Measurements from ENCODE around the gene TRIM13.
"Not testable (repeated sequence)": the region's sequence is repeated elsewhere in the genome, so short reads cannot be mapped to it uniquely, and the experiment has no call there.

Gene TRIM13, protein sequence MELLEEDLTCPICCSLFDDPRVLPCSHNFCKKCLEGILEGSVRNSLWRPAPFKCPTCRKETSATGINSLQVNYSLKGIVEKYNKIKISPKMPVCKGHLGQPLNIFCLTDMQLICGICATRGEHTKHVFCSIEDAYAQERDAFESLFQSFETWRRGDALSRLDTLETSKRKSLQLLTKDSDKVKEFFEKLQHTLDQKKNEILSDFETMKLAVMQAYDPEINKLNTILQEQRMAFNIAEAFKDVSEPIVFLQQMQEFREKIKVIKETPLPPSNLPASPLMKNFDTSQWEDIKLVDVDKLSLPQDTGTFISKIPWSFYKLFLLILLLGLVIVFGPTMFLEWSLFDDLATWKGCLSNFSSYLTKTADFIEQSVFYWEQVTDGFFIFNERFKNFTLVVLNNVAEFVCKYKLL

DNA sequence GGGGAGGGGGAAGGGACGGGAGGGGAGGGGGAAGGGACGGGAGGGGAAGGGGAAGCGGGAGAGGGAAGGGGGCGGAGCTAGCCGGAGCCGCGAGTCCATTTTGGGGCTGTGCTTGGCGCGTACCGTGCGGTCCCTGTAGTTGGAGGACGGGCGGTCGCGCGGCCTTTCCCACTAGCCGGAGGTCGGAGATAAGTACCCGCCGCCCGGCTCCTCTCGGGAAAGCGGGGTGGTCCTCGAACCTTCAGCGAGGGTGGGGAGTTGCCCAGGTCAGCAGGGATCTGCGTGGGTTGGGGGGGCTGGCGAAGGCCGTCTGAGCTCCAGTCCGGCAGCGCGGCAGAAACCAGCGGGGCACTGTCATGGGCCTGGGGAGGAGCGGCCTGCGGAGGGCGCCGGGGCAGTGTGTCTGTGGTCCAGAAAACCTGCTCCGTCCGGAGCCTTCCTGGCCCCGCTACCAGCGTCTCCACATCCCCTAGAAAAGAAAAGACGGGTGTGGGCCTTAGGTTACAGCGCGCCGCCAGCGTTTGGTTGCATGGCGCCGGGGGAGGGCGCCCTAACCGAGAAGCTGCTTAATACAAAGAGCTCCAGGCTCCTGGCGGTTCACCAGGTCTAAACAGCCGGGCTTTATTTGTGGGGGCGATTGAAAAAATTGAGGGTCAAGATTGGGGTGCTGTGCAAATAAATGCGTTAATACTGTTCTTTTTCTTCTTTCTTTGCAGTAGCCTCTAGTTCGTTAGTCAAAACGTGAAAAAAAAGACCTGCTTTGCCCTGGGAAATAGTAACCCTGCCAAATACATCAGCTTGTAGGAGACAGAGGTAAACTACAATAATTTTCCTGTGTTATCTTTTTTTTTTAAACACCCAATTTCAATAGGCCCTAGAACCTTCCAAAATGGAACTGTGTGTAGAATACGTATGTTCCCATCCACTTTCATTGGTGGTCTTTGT lies at the start of gene TRIM13:
TSS of gene TRIM13 (plus strand) at position 92 of the 945 bp plus-strand sequence. CDS start 14,899 bp downstream, outside the sequence.
- peak; percentile 61 for DNase-seq

DNA sequence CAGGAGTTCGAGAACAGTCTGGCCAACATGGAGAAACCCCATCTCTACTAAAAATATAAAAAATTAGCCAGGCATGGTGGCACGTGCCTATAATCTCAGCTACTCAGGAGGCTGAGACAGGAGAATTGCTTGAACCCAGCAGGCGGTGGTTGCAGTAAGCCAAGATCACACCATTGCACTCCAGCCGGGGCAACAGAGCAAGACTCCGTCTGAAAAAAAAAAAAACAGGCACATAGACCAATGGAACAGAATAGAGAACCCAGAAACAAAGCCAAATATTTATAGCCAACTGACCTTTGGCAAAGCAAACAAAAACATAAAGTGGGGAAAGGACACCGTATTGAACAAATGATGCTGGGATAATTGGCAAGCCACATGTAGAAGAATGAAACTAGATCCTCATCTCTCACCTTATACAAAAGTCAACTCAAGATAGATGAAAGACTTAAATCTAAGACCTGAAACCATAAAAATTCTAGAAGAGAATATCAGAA lies 48.0 kb upstream of the TRIM13 start:
- not testable (repeated sequence) for DNase-seq

DNA sequence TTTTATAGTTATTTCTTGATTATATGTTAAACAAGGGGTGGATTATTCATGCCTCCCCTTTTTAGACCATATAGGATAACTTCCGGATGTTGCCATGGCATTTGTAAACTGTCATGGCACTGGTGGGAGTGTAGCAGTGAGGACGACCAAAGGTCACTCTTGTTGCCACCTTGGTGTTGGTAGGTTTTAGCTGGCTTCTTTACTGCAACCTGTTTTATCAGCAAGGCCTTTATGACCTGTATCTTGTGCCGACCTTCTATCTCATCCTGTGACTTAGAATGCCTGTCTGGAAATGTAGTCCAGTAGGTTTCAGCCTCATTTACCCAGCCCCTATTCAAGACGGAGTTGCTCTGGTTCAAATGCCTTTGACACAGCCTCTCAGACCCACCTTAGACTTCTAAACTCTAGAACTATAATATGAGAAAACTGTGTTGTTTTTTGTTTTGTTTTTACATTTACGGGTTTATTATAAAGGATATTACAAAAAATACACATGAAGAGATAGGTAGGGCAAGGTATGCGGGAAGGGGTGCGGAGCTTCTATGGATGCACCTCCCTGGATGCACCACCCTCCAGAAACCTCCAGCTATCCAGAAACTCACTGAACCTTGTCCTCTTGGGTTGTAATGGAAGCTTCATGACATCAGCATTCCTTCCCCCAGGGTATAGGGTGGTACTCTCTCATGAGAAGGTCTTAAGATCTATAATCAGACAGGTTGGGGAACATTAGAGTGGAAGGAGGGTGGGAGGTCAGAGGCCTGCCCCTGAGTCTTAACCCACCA lies 44.9 kb upstream of the TRIM13 start:
- no peak for DNase-seq

DNA sequence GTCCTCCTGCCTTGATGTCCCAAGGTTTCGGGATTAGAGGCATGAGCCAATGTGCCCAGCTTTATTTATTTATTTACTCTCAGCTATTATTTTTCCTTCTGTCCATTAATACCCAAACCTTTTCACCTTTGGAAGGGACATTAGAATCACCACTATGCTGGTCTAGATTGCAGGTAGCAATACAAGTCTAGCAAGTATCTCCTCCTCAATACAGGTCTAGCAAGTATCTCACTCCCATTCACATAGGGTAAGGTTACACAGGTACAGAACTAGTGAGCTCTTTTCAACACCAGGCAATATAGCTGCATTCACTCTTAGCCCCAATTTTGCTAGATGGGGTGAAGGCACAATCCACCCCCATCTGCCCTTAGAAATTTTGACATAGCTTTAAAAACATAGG lies 43.3 kb upstream of the TRIM13 start:
- no peak for DNase-seq

DNA sequence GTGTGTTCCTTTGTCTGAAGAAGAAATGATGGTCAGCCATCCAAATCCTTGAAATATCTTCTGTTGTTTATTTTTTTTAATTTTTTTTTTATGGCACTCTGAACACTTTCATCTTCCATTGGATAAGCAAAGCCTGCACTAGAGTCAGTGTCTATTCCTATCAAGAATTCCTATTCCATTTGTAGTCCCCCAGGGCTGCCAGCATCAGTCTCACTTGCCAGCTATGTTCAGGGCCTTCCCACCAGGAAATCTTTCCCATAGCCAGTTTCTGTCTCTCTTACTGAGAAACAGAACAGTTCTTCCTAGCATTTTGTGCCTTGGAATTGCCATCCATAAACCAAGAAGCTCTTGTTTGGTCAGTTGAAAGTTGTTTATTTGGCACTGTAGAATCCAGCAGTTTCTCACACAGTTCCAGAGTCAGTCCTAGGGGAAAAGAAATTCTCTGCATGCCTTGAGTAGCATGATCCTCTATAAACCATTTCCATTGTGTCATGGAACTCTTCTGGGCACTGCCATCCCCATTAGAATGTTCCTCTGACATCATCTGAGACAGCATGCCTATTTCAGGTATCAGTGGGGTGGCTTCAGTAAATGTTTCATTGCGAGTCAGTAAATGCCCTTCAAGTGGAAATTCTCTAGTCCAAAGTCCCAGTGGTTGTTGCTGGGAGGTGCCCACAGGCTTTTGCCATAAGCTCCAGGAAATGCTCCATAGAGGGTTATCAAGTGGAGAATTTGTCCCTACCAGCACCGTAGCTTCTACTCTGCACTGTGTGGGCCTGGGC lies 42.0 kb upstream of the TRIM13 start:
- DNase-seq, result no peak

DNA sequence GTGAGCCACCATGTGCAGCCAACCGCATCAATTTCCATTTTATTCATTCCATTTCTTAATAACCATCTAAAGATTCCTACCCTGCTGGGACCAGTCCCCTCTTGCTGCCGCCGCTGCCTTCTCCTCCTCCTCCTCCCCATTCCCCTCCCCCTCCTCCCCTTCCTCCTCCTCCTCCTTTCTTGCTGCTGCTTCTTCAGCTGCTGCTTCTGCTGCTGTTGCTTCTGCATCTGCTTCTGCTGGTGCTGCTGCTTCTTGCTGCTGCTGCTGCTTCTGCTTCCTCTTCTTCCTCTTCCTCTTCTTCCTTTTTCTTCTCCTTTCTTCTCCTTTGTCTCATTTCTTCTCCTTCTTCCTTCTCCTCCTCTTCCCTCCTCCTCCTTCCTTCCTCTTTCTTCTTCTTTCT lies 40.7 kb upstream of the TRIM13 start:
- DNase-seq, result no peak

DNA sequence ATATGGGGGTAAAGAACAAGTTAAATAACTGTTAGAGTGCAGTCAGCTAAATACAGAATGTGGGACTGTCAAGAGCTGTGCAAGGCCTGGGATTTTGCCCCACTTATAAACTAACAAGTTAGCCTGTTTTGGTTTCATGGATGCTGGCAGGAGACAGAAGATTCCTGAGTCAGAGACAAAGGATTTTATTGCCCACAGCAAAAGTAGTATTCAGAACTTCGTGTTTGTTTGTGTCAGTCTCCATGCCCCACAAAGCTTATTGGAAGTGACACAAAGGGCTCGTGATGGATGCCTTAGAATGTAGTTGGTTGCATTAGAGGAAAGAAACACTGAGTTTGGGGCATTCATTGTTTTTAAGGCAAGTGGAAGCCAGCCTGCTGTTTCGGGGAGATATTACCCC lies 38.5 kb upstream of the TRIM13 start:
- no peak for DNase-seq

DNA sequence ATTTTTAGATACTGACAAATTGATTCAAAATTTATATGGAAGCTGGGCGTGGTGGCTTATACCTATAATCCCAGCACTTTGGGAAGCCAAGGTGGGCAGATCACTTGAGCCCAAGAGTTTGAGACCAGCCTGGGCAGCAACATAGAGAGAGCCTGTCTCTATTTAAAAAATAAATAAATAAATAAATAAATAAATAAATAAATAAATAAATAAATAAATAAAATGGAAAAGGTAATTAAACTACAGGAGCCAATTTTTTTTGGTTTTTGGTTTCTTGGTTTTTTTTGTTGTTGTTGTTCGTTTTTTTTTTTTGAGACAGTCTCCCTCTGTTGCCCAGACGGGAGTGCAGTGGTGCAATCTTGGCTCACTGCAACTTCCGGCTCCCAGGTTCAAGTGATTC lies 29.4 kb upstream of the TRIM13 start:
- no peak for DNase-seq

DNA sequence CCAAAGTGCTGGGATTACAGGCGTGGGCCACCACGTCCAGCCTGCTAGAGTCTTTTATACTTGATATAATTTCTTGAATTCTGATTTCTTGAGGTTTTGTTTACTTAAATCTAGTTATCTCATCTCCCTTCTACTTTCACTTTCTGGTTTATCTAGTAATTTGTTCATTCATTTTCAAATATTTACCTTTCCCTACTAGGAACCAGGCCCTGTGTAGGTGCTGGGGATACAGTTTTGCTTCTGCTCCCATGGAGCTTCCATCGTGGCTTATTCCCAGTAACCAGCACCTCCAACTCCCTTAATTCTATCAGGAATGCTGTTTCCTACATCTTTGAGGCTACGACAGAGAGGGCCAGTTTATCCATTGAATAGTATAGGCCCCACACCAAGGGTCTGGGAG lies 24.1 kb upstream of the TRIM13 start:
- no peak for DNase-seq

DNA sequence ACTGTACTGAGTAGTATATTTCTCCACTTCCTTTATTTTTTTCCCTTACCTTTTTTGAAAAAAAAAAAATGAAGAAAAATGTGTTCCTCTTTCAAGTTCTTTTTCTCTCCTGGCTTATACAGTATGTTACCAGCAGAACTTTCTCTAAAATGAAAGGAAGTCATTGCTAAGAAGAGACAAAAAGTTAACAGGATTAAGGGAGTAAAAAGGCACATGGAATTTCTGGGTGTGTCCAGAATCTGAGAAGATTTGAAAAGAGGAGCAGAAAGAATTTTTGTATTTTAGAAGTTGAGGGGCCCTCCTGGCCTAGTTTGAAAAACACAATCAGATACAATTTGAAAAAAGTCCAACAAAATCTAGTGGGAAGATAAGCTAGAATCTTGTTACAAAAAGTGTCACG lies 21.0 kb upstream of the TRIM13 start:
- DNase-seq, result no peak

DNA sequence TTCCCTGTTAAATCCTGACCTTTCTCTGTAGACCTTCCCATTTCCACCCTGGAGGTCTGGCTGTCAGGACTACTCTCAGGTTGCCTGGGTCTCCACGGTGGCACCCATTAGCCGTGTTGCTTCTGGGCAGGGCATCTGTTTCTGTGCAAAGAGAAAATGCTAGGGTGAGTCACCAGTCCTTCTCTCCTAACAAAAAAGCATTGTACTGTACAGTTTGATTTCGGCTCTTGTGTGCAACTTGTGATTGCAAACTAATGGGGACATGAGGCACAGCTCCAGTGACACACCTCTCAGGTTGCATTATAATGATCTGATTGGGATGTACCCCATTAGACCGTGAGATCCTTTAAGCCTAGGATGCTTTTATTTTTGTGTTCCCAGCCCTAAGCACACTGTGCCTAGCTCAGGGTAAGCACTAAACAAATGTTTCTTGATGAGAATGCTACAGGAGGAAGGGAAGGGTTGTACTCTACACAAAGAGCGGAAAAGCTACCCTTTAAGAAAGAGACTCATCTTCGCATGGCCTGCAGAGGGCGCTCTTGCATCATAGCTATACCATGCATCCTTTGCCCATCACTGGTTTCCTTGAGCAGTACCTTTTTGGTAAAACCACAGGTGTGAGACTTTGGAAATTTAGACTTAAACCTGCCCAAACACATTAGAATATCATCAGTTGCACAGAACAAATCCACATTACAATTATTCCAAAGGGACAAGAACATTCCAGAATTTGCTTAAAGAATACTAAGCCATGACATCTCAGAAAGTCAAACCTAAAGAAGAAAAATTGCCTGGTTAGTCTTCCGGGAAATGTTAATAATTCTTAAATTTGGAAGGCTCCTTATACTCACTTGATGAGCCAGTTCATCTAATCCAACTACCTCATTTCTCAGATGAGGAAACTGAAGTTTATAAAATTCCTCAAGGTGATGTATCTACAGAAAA lies 20.3 kb upstream of the TRIM13 start:
- no peak for DNase-seq

DNA sequence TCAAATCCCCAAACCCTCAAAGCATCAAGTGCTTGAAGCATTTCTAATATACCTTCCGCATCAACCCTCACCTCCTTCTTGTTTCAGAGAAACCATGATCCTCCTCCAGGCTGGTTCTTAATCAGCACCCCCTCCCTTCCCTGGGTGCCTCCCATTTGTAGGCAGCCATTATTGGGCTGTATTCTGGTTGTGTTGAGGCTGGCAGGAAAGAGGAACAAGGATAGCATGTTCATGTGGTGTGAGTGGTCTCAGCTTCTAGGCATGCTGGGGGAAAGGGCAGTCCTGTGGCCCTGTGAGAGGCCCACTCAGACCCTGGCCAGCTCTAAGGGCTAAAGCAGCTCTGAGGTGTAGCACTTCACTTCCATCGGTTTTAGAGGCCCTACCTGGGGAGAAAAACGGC lies 18.9 kb upstream of the TRIM13 start:
- DNase-seq, result no peak

DNA sequence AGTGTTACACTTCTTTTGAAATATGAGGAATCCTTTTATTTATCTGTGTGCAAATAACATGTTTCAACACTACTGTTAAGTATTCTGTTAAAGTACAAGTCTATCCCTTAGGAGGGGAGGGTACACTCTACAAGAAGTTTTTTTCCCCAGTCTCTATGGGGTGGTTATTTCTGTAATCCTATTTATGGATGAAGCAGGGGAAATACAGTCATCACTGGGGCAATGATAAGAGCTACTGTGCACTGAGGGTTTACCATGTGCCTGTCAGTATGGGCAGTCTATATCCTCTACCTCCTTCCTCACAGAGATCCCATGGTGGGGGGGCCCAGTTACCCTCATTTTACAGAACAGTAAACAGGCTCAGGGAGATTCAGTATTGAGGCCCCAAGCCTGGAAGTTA lies 16.6 kb upstream of the TRIM13 start:
- DNase-seq, result no peak

DNA sequence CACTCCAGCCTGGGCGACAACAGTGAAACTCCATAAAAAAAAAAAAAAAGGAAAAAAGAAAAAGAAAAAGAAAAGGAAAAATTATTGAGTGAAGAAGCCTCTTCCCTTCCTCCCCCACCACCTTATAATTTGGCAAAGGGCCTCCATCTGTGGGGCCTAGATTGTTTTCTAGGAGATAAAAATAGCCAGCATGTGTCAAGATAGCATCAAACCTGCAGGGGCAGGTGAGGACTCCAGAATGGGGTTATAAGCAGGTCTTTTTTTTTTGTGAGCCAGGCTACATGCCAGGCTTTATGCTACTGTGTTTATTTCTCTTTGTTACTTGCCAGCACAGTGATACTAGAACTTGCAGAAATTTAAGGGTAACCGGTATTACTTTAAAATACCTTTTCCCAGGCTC lies 11.7 kb upstream of the TRIM13 start:
- no peak for DNase-seq

DNA sequence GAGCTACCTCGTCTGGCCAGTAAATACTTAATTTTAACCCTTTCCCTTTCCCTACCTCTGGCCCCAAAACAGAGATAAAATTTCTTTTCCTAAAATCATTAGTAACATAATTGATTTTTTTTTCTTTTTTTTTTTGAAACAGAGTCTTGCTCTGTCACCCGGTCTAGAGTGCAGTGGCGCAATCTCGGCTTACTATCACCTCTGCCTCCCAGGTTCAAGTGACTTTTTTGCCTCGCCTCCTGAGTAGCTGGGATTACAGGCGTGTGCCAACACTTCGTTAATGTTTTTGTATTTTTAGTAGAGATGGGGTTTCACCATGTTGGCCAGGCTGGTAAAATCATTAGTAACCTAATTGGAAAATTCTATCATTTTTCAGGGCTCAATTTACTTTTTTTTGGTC lies 10.4 kb upstream of the TRIM13 start:
- DNase-seq, result no peak

DNA sequence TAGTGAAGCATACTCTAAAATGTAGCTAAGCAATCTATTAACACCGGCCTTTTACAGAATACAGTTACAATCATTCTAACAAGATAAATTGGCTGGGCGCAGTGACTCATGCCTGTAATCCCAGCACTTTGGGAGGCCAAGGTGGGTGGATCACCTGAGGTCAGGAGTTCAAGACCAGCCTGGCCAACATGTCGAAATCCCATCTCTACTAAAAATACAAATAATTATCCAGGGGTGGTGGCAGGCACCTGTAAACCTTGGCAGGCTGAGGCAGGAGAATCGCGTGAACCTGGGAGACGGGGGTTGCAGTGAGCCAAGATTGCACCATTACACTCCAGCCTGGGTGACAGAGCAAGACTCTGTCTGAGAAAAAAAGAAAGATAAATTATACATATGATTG lies 6.2 kb upstream of the TRIM13 start:
- not testable (repeated sequence) for DNase-seq

DNA sequence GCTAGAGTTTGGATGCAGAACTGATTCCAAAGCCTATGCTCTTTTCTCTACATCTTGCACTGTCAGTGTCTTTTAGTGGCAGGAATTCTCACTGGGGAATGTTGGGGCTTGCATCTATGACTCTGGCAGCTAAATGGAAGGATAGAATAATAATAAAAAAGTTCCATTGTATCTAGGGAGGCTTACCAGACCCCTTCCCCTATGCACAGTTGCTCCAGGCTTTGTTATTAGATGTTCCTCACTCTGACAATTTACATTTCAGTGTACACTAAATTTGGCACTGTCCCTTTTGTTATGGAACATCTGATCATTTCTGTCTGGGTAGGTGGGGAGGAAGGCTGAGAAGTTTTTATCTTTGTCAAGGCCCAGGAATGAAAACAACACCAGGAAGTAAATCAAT lies 3.7 kb upstream of the TRIM13 start:
- no peak for DNase-seq

DNA sequence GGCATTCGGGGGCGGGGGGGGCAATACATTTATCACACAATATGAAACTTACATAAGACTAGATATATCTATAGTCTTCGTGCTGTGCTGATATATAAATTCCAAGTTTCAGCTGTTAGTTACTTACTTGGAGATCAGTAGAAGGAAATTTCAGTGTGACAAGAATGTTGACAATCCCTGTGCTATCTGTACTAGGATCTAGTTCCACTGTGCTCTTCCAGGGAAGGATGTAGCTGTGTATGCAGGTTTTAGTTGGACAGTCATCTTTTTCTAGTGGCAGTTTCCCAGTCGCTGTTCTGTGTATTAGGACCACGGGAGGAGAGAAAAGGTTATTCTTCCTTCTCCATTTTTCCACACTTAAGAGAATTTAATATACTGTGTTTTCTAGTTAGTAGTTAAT lies 3.2 kb upstream of the TRIM13 start:
- no peak for DNase-seq

DNA sequence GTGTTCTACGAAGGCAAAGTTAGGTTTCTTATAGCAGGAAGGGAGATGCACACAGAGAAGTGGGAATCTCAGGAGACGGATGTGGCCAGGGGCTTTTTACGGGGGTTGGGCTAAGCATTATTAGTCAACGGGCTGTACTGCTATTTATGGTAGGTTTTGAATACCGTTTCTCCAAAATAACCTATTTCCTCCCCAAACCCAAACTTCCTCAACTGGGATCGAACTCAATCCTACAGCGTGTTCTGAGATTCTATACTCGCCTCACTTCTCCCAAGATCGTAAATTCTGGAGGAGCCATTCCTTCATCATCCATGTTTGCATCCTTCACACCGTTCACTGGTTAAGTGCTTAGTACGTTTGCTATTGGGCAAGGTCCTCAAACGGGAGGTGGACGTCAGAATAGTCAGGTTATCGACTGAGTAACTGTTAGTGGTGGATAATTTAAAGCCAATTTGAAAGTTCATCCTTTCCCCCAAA lies 1.2 kb upstream of the TRIM13 start:
- no peak for DNase-seq

DNA sequence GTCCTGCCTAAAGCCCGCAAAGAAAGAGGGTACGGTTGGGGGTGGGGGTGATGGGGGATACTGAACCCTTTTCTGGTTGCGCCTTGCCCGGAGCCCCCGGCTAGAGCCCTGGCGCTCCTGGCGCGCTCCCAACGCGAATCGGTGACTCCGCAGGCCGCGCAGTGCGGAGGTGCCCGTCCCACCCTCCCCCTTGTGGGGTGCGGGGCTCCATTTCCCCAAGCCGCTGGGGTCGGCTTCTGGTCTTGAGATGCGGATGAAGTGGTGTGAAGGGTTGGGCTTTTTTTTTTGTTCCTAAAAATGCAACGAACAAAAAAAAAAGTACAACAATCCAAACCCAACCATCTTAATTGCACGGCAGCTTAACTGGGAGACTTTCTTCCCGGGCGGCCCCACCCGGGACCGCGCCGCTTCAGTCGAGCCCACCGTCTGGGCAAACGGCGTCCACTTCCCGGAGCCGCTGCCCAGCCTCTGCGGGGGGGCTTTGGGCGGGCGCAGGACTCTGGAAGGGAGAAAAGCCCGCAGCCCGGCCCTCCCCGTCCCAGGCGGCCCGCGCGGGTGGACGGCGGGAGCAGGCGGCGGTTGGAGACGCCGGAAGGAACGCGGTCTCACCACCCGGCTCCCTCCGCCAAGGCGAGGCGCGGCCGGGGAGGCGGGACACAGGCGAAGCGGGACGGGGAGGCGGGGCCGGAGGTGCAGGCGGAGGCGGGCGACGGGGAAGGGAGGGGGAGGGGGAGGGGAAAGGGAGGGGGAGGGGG lies 504 bp upstream of the TRIM13 start:
- DNase-seq, result peak; percentile 59

Data from T1000 (cell line).